ELR (cell line): ENCODE measurements around the gene MARCKSL1.
A peak's percentile ranks its signal among the peaks of the same experiment; 100 is the strongest.
"Not testable (repeated sequence)": the region's sequence is repeated elsewhere in the genome, so short reads cannot be mapped to it uniquely, and the experiment has no call there.

Source experiments
- DNase-seq: peaks from one replicate; pipeline ENCODE4 v3.0.0-alpha.2; 2015; ENCODE audit warnings: low read depth

MARCKSL1 gene

DNA sequence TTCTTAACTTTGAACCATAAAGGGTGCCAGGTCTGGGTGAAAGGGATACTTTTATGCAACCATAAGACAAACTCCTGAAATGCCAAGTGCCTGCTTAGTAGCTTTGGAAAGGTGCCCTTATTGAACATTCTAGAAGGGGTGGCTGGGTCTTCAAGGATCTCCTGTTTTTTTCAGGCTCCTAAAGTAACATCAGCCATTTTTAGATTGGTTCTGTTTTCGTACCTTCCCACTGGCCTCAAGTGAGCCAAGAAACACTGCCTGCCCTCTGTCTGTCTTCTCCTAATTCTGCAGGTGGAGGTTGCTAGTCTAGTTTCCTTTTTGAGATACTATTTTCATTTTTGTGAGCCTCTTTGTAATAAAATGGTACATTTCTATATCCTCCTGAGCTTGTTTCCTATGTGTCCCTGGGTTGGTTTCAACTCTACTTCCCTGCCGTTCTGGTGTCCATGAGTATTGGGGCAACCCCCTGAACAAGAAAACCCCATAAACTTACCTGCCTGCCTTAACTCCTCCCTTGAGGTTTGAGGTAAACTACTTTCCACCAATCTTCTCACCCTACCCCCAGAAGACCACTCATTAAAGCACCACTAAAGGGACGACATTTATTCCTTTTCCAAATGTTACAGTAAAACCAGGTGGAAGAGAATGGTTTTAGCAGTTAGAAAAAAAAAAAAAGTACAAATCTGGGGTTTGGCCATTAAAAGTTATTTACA is 2.6 kb downstream of the MARCKSL1 start:
- no peak for DNase-seq

DNA sequence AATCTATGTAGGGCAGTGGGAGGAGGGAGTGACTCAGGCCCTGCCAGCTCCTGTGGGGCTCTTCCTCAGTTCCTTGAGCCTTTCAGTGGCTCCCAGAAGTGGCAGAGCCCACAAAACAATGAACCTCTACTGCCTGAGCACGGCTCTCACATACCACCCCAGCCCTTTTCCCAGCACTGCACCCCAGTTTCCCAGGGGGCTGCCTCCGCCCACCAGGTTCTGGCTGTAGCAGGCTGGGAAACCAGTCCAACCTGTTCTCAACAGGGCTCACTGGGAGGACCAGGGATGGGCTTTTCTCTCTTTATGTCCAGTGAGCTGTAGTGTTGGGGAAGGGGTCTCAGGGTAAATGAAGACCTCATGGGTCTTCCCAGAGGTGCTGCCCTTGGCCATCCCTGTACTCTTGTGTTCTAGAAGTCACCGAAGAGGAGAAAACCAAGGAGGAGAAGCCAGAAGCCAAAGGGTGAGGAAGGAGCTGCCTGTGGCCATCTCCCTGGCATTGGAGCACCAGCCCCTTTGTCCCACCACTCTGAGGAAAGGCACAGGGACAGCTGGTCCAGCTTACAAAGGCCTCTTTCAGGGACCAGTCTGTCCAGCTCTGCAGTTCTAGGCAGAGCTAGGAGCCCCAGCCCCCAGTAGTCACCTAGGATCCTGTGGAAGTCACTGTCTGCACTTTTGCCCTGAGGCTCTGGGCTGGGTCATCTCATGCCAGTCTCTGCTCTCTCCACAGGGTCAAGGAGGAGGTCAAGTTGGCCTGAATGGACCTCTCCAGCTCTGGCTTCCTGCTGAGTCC is 3.5 kb downstream of the MARCKSL1 start:
- no peak for DNase-seq

DNA sequence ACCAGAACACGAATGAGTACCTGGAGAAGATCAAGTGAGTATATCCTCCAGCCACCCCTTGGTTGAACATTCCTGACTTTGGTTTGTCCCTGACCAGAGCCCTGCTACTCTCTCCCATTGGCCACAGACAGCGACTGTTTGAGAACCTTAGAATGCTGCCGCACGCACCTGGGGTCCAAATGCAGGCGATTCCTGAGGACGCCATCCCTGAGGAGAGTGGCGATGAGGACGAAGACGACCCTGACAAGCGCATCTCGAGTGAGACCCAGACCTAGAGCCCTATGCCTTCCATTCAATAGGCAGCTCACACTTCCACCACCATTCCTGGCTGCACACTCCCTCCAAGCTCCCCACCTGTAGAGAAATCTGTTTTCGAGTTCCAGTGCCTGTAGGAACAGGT is 4.5 kb downstream of the MARCKSL1 start:
- no peak for DNase-seq

DNA sequence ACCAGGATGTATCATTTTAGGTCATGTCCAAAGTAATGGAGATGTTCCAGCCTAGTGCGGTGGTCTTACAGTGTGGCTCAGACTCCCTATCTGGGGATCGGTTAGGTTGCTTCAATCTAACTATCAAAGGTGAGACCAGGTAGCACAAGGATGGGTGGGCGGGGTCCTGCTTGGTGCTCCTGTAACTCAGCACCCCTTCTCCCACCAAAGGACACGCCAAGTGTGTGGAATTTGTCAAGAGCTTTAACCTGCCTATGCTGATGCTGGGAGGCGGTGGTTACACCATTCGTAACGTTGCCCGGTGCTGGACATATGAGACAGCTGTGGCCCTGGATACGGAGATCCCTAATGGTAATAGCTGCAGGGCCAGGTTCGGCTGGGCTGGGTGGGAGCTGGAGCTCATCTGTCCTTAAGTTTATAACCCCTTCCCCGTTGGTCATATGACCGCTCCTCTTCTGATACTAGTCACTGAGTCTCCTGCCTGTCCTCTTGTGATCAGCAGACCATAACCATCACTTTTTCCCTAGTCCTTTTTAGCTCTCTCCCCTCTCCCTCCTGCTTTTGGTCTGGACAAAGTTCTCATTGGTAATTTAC is 5.4 kb downstream of the MARCKSL1 start:
- DNase-seq, result no peak

DNA sequence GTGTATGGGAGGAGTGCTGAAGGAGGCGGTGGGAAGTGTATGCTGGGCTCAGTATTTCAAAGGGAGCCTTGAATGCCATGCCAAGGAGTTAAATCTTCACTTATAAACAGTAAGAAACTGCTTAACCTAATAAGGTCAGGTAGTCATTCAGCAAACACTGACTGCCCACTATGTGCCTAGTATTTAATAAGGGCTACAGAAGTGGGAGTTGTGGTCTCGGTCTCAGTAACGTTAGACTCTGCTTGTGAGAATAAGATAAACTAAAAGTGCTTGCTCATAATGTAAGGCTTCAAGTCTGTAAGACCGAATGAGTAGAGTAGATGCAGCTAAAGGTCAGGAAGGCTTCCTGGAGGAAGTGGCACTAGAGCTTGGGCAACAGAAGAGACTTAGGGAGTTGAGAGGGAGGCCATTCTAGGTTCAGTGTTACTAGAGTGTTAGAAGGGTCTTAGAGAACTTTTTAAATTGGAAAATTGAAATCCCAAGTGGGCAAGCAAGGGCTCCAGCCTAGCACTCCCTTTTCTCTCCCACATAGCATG is 6.0 kb downstream of the MARCKSL1 start:
- DNase-seq, result no peak

DNA sequence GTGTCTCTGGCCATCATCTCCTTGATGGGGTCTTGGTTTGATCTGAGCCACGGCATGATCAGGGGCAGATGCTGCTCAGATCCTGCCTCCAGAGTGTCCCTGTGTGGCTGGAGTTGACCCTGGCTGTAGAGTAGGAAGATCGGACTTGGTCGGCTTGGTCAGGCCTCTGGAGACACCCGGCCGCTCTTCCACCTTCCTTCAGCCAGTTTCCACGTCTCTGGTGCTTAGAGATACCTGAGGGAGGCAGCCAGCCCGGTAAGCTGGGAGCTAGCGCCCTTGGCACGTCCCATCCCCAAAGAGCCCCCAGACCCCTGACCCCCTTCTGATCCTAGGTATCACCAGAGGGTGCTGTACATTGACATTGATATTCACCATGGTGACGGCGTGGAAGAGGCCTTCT is 8.8 kb downstream of the MARCKSL1 start:
- no peak for DNase-seq

DNA sequence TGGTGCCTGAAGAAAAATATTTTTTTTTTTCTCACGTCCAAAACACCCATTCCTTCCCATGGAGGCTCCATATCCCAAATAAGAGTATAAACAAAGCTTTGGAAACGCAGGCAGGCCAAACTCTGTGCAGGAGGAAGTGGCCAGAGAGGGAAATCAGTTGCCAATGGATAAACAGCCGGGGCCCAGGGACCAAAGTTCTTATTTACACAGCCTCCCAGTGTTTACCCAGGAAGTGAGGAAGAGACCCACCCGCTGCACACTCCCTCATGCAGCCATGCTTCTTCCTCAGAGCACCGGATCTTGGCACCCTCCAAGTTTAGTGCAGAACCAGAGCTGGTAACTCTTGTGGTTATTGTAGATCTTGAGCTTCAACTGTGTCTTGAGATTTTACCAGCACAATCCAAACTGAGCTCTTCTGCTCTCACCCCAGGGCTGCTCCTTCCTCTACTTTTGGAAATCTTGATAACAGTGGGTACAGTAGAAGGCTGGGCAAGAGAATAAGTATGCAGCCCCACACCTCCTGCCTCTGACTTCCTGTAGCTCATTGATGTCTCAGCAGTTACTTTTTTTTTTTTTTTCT is 14.2 kb downstream of the MARCKSL1 start:
- DNase-seq, result peak; percentile 33

DNA sequence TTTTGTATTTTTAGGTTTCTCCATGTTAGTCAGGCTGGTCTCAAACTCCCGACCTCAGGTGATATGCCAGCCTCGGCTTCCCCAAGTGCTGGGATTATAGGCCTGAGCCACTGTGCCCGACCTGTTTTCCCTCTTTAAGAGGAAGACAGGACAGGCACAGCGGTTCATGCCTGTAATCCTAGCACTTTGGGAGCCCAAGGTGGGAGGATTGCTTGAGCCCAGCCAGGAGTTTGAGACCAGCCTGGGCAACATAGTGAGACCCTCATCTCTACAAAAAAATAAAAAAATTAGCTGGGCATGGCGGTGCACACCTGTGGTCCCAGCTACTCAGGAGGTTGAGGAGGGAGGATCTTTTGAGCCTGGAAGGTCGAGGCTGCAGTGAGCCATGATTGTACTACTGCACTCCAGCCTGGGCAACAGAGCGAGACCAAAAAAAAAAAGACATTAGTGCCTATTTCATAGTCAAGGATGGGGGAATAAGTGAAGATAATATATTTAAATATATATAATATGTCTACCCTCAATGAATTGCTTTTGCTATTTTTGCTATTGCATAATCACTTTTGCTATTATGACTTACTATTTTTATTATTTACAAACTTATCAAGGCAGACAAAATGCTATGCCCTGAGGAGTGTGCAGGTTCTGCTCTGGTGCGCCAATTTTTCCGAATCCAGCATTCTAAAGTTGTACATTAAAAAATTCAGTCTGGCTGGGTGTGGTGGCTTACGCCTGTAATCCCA is 17.7 kb downstream of the MARCKSL1 start:
- no peak for DNase-seq

DNA sequence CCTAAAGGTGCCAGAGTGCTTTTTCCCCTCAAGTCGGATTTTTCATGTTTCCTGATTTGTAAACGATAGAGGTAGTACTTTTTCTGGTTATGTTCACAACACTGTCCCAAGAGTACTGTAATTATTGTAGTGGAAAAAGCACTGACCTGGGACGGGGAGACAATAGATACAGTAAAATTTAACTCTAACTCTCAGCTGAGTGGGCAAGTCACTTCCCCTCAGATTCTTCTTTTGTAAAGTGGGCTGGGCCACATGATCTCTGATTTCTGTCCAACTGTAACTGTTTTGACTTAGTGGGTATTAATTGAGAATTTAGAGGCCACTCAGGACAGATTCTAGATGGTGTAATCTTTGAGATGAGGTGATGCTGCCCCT is 19.1 kb downstream of the MARCKSL1 start:
- DNase-seq, result no peak

DNA sequence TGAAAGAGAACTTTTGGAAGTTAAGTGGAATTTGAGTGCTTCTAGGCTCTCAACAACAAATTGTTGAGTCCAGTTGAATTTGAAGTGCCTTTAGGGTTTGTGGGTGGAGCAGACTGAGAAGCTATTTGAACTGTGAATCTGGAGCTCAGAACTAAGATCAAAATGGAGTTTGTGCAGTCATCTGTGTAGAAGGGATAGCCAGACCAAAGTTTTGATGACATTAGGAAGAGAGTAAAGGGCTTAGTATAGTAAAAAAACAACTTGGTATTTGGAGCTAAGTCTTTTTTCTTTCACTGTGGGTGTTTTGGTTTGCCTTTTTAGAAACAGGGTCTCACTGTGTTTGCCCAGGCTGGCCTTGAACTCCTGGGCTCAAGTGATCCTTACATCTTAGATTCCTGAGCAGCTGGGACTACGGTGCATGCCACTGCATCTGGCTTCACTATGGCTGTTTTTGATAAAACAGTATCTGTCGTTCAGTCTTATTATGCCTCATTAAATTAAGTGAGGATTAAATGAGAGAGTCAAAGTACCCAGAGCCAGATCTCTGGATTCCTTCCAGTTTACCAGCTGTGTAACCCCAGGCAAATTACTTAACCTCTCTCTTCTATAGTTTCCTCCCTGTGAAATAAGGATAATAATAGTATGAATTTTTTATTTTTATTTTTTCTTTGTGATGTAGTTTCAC is 24.2 kb downstream of the MARCKSL1 start:
- no peak for DNase-seq

DNA sequence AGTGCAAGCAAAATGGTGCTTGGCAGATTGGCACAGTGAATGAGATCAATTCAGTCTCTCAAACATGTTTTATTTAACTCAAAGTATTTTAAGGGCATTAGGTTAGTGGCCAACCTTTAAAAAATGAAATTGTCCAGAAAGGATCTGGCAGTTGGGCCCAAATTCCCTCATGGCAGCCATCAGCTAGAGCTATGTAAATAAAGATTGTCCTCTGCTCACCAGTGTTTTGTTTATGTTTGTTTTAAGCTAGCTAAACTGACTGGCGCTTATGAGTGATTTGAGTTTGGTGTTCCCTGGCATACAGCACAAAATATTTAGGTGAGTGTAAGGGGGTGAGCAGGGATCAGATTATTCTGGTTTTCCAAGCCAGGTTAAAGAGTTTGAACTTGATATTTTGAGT is 26.1 kb downstream of the MARCKSL1 start:
- DNase-seq, result no peak

DNA sequence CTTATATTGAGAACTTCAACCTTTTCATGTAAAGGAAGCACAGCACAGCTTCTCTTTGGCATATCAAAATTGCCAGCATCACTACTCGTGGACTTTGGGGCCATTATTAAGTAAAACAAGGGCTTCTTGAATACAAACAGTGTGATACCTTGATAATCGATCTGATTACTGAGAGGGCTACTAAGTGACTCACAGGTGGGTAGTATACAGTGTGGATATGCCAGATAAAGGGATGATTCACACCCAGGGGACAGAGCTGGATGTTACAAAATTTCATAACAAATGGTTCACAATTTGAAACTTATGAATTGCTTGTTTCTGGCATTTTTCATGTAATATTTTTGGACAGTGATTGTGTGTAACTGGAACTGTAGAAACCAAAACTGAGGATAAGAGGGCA is 28.7 kb downstream of the MARCKSL1 start:
- DNase-seq, result peak; percentile 59

DNA sequence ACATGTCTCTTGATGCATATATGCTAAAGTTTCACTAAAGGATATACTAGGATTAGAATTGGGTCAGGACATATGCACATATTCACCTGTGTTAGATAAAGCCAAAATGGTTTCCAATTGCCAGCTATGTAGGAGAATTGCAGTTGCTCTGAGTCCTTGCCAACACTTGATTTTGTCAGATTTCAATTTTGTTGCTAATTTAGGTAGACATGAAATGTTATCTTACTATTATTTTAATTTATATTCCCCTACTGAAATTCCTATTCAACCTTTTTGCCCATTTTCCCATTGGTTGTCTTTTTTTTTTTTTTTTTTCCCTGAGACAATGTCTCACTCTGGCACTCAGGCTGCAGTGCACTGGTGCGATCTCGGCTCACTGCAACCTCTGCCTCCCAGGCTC is 30.7 kb downstream of the MARCKSL1 start:
- no peak for DNase-seq

DNA sequence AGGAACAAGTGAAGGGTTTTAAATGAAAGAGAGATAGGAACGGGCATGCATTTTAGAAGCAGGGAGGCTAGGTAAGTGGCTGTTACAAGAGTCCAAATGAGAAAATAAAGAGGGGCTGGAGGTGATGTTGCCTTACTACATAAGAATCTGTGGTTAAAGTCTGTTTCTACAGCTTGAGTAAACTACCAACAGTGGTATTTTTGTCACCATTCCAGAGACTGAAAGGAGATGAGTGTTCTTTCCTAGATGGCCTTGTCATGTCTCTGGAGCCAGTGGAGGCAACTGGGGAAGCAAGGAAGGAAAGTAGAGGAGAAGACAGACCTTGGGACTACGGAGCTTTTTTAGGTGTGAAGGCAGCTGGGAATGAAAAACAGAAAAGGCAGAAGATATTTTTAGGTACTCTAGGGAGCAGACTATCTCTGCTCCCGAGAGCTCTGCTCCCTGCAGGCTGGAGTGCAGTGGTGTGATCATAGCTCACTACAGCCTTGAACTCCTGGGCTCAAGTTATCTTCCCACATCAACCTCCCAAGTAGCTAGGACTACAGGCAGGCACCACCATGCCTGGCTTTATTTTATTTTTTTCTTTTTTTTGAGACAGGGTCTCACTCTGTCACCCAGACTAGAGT is 31.9 kb downstream of the MARCKSL1 start:
- DNase-seq, result no peak

DNA sequence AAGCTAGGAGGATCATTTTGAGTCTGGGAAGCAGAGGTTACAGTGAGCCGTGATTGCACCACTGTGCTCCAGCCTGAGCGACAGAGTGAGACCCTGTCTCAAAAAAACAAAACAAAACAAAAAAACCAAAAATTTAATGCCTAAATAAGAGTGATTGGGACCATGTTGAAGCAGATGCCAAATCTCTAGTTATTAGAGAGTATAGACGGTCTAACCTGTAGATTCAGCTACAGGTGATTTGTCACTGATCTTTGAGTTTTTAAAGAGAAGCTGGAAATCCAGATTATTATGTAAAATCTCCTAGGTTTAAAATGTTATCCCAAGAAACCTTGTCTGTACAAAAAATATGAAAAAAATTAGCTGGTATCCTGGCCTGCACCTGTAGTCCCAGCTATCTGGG is 32.7 kb downstream of the MARCKSL1 start:
- DNase-seq, result no peak

DNA sequence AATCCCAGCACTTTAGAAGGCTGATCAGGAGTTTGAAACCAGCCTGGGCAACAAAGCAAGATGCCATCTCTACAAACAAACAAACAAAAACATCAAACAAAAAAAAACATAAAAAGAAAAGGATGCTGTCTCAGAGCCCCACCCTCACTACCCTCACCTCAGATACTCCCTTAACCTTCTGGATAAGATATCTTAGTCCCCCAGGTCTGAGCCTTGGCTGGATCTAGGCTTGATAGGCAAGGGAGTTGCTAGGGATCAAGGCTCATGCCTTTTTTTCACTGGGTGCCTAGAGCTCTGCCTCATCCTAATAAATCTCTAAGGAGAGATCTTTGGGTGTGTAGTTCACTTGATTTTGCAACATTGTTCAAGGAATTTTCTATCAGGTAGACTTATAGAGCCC is 36.7 kb downstream of the MARCKSL1 start:
- no peak for DNase-seq

DNA sequence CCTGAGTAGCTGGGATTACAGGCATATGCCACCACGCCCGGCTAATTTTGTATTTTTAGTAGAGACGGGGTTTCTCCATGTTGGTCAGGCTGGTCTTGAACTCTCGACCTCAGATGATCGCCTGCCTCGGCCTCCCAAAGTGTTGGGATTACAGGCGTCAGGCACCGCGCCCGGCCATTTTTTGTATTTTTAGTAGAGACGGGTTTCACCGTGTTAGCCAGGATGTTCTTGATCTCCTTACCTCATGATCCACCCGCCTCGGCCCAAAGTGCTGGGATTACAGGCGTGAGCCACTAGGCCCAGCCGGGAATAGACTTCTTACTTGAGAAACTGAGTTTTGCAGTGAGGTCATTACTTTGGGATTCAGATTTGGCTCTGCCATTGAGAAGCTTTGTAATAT is 37.8 kb downstream of the MARCKSL1 start:
- DNase-seq, result not testable (repeated sequence)

DNA sequence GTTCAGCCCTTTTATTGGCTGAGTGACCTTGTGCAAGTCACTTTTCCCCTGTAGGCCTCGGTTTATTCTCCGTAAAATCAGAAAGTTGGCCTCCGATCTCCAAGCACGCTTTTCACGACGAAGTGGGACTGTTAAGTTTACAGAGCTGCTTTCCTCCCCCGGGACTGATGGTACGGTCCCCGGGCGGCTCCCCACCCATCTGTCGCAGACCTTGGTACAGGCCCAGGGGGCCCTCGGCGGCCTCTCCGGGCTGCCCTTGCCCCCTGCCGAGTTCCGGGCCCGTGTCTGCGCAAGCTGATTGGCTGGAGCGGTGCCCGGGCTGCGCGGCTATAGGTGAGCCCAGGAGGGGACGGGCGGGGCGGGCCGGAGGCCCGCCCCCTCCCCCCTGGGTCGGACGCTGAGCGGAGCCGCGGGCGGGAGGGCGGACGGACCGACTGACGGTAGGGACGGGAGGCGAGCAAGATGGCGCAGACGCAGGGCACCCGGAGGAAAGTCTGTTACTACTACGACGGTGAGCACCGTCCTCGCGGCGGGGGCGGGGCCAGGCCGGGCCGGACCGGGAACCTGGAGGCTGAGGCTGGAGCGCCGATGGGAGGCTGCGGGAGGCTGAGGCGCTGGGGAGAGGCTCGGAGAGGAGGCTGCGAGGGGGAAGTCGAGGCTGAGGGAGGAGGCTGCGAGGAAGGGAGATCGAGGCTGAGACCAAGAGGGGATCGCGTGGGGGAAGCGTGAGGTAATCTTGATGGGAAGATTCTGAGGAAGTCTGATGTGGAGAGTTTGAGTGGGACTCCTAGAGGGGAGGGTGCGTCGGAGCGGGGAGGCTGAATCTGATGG is 44.1 kb downstream of the MARCKSL1 start, which contains the start of gene HDAC1:
Gene HDAC1 (plus strand): TSS at position 376 of the 831 bp plus-strand sequence. CDS start 87 bp downstream, at position 463.
- DNase-seq, result peak; percentile 96

DNA sequence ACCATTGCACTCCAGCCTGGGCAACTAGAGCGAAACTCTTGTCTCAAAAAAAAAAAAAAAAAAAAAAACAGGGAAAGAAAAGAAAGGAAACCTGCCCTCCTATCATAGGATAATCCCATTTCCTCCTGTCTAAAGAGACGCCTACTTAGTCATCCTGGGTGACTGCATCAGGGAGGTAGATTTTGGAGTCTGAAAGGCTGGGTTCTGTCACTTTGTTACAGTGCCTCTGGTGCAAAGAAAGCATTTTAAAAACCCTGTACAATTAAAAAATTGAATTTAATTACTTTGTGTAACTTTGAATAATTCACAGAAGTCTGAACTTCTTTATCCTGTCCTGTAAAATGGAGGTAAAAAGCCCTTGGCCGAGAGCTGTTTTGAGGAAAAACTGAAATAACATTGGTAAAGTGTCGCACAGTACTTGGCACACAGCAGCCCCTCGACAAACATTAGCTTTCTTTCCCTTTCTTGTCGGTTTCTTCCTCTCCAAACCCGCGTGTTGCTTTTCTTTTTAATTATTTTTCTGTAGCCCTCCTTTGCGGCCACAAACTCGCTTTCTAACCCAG is 44.8 kb downstream of the MARCKSL1 start:
- peak; percentile 86 for DNase-seq
